ENCODE data around the gene CDH8.

The CDH8 gene

DNA sequence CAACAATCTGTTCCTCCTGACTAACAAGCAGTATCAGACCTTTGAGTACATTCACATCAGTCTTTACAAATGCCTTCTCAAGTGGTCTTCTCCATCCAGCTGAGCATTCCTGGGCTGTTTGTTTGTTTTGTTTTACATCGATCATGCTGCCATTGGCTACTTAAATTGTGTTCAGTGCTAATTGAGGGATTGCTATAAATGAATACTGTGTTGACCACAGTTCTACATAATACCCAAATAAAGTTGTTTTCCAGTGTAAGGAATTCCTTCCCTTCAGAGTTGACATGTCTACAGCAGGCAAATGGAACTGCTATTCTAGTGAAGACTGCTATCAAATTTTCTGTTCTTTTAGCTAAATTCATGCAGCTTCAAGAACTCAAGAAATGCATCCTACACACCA is 3.2 kb downstream of the CDH8 start:
- peaks cover 21 to 26% of the 10 kb centered on the region in 2 donors for H3K27me3 ChIP-seq (ENCODE audit: control insufficient read depth in 1 of 2, insufficient read depth in 2 of 2, low read length in 2 of 2)
- no peaks in the 10 kb centered on the region for H3K9me3 ChIP-seq (ENCODE audit: control insufficient read depth in 2 of 2, low read length in 2 of 2)
- peaks cover 24% of the 10 kb centered on the region for H3K4me1 ChIP-seq (ENCODE audit: control insufficient read depth, insufficient read depth, low read length)
- H3K4me3 ChIP-seq (ENCODE audit: low read length in 2 of 2) = no peak overlapping the region
- H3K9ac ChIP-seq (ENCODE audit: low read length in 2 of 2) = no peak overlapping the region
- H3K27ac ChIP-seq (ENCODE audit: low read length) = no peak overlapping the region
- H3K36me3 ChIP-seq (ENCODE audit: control insufficient read depth in 2 of 2, insufficient read depth in 2 of 2, low read length in 2 of 2) = no peaks in the 10 kb centered on the region

DNA sequence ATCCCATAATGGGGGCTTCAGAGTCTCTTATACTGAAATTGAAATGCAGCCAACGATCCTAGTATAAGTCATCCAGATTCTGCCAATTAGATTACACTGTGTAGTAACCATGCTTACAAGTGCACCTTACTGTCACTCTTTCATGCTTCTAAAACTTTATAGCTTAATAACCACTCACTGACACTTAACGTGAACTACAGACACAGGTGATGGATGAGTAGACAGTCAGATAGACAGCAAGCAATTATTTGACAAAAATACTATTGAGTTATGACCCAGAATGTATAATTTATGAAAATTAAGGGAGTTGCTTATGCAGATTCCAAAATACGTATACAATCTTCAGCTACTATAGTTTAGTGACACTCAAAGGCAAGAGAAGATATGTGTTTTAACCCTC is 6.3 kb downstream of the CDH8 start:
- Histone ChIP-seq H3K27me3 (ENCODE audit: control insufficient read depth in 1 of 2, insufficient read depth in 2 of 2, low read length in 2 of 2) (peaks cover 6 to 7% of the 10 kb centered on the region in 2 donors), H3K9ac (ENCODE audit: low read length in 2 of 2) (no peak overlapping the region), H3K36me3 (ENCODE audit: control insufficient read depth in 2 of 2, insufficient read depth in 2 of 2, low read length in 2 of 2) (no peaks in the 10 kb centered on the region), H3K4me3 (ENCODE audit: low read length in 2 of 2) (no peak overlapping the region), H3K27ac (ENCODE audit: low read length) (no peak overlapping the region), H3K9me3 (ENCODE audit: control insufficient read depth in 2 of 2, low read length in 2 of 2) (no peaks in the 10 kb centered on the region), H3K4me1 (ENCODE audit: control insufficient read depth, insufficient read depth, low read length) (peaks cover 6% of the 10 kb centered on the region)

DNA sequence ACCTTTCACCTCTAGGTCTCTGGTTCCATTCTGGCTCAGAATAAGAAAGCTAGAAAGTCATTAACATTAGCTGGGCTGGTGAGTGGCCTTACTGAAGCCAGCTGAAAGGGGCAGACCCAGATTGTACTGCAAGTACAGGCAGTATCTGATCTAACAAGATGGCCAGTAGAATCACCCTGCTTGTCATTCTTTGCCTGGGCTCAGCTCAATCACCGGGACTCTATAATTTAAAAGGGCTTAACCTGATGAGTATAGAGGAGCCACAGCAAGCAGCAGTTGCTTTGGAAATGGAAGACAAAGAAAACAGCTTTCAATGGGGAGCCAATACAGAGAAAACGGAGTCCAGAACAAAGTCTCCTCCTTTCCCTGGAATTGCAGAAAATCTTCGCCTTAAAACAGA is 13.6 kb downstream of the CDH8 start:
- Histone ChIP-seq H3K27me3 (ENCODE audit: control insufficient read depth in 1 of 2, insufficient read depth in 2 of 2, low read length in 2 of 2) (peaks cover 2 to 4% of the 10 kb centered on the region in 2 donors), H3K9me3 (ENCODE audit: control insufficient read depth in 2 of 2, low read length in 2 of 2) (no peaks in the 10 kb centered on the region), H3K4me1 (ENCODE audit: control insufficient read depth, insufficient read depth, low read length) (no peaks in the 10 kb centered on the region), H3K4me3 (ENCODE audit: low read length in 2 of 2) (no peak overlapping the region), H3K36me3 (ENCODE audit: control insufficient read depth in 2 of 2, insufficient read depth in 2 of 2, low read length in 2 of 2) (no peaks in the 10 kb centered on the region), H3K9ac (ENCODE audit: low read length in 2 of 2) (no peak overlapping the region), H3K27ac (ENCODE audit: low read length) (no peak overlapping the region)

DNA sequence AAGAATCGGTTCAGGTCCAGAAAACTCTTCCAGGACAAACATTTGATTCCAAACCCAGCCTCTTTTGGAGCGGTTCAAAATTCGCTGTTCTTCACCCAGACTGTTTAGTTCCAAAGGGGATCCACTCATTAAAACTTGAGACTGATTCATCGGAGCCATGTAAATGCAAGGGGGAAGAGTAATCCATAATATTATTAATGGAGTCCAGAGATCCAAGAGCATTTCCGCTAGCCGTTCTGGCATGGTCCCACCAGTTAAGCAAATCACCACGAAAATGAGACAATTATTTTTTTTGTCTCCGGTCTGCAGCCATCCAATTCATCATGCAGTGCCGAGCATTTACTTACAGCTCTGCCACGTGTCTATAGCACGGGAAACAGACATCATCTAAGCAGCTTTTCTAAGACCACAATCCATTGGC is 15.1 kb downstream of the CDH8 start:
- Histone ChIP-seq H3K36me3 (ENCODE audit: control insufficient read depth in 2 of 2, insufficient read depth in 2 of 2, low read length in 2 of 2) (no peaks in the 10 kb centered on the region), H3K27ac (ENCODE audit: low read length) (no peak overlapping the region), H3K9ac (ENCODE audit: low read length in 2 of 2) (no peak overlapping the region), H3K4me3 (ENCODE audit: low read length in 2 of 2) (no peak overlapping the region), H3K27me3 (ENCODE audit: control insufficient read depth in 1 of 2, insufficient read depth in 2 of 2, low read length in 2 of 2) (peaks cover 2 to 4% of the 10 kb centered on the region in 2 donors), H3K4me1 (ENCODE audit: control insufficient read depth, insufficient read depth, low read length) (no peaks in the 10 kb centered on the region), H3K9me3 (ENCODE audit: control insufficient read depth in 2 of 2, low read length in 2 of 2) (no peaks in the 10 kb centered on the region)

DNA sequence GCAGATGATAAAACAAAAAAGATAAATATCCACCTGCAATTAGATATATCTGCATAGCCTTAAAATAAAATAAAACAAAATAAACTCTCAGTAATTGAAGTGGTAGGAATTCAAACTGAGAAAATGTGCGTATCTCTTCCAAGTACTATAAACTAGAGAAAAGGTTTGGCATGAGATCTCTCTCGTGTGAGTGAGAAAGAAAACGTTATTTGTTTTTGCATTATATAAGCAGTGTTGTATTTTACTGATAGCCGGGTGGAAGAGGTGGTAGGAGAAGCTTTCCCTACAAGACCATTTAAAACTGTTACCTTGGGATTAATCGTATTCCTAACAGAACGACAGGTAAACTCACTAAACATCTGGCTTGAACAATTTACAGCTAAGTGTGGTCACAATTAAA is 15.6 kb downstream of the CDH8 start:
- no peaks in the 10 kb centered on the region for H3K4me1 ChIP-seq (ENCODE audit: control insufficient read depth, insufficient read depth, low read length)
- no peak overlapping the region for H3K9ac ChIP-seq (ENCODE audit: low read length in 2 of 2)
- H3K4me3 ChIP-seq (ENCODE audit: low read length in 2 of 2) = no peak overlapping the region
- peaks cover 2 to 4% of the 10 kb centered on the region in 2 donors for H3K27me3 ChIP-seq (ENCODE audit: control insufficient read depth in 1 of 2, insufficient read depth in 2 of 2, low read length in 2 of 2)
- no peaks in the 10 kb centered on the region for H3K36me3 ChIP-seq (ENCODE audit: control insufficient read depth in 2 of 2, insufficient read depth in 2 of 2, low read length in 2 of 2)
- H3K27ac ChIP-seq (ENCODE audit: low read length) = no peak overlapping the region
- H3K9me3 ChIP-seq (ENCODE audit: control insufficient read depth in 2 of 2, low read length in 2 of 2) = no peaks in the 10 kb centered on the region

DNA sequence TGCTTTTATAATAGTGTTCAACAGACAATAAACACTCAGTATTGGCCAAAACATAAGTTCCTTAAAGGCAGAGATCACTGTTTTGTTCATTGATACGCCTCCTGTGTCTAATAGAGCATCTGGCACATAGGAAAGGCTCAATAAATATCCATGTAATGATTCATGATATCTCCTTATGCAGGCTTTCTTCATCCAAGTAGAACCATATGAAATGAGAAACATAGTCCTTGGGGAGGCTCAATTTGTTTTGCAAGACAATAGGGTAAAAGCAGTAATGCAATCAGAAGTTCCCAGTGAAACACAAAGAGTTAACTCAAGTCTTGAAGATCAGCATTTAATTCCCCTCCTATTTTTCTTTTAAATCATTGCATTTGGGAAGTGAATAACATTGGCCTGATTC is 16.4 kb downstream of the CDH8 start:
- Histone ChIP-seq H3K27ac (ENCODE audit: low read length) (no peak overlapping the region), H3K36me3 (ENCODE audit: control insufficient read depth in 2 of 2, insufficient read depth in 2 of 2, low read length in 2 of 2) (no peaks in the 10 kb centered on the region), H3K4me1 (ENCODE audit: control insufficient read depth, insufficient read depth, low read length) (no peaks in the 10 kb centered on the region), H3K9ac (ENCODE audit: low read length in 2 of 2) (no peak overlapping the region), H3K27me3 (ENCODE audit: control insufficient read depth in 1 of 2, insufficient read depth in 2 of 2, low read length in 2 of 2) (peaks cover 2 to 4% of the 10 kb centered on the region in 2 donors), H3K9me3 (ENCODE audit: control insufficient read depth in 2 of 2, low read length in 2 of 2) (no peaks in the 10 kb centered on the region), H3K4me3 (ENCODE audit: low read length in 2 of 2) (no peak overlapping the region)

DNA sequence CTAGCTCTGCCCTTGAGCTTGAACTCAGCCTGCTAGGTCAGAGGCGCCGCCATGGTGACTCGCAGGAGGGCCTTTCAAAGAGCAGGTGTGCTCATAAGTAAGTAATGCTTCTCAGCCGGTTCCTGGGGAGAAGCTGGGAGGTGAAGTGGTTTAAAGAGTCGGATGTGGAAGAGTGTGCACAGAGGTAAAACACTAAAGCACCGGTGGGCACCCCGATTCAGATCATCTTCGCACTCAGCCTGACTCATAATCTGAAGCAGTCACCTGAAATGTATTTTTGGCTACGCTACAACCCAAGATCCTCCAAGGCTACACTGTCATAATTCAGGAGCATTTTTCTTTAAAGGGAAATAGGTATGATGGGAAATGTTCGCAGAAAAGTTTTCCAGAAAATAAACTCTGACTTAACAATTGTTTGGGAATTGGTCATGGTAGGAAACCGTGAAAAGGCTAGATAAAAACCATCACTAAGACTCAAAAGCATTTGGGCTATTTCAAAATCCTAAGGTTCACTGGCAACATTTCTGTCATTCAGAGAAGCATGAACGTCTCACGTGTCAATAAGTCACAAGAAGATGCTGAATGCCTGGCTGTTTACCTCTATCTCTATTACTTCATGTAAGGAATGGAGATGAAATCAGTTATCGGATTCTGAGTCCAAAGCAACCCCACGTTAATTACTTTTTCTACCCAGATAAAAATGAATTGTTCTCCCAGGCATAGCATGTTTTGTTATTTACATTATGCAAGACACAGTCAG is 17.8 kb downstream of the CDH8 start:
- H3K27me3 ChIP-seq (ENCODE audit: control insufficient read depth in 1 of 2, insufficient read depth in 2 of 2, low read length in 2 of 2) = peaks cover 1 to 2% of the 10 kb centered on the region in 2 donors
- no peaks in the 10 kb centered on the region for H3K36me3 ChIP-seq (ENCODE audit: control insufficient read depth in 2 of 2, insufficient read depth in 2 of 2, low read length in 2 of 2)
- H3K4me3 ChIP-seq (ENCODE audit: low read length in 2 of 2) = no peak overlapping the region
- no peaks in the 10 kb centered on the region for H3K4me1 ChIP-seq (ENCODE audit: control insufficient read depth, insufficient read depth, low read length)
- no peaks in the 10 kb centered on the region for H3K9me3 ChIP-seq (ENCODE audit: control insufficient read depth in 2 of 2, low read length in 2 of 2)
- H3K9ac ChIP-seq (ENCODE audit: low read length in 2 of 2) = no peak overlapping the region
- H3K27ac ChIP-seq (ENCODE audit: low read length) = no peak overlapping the region

DNA sequence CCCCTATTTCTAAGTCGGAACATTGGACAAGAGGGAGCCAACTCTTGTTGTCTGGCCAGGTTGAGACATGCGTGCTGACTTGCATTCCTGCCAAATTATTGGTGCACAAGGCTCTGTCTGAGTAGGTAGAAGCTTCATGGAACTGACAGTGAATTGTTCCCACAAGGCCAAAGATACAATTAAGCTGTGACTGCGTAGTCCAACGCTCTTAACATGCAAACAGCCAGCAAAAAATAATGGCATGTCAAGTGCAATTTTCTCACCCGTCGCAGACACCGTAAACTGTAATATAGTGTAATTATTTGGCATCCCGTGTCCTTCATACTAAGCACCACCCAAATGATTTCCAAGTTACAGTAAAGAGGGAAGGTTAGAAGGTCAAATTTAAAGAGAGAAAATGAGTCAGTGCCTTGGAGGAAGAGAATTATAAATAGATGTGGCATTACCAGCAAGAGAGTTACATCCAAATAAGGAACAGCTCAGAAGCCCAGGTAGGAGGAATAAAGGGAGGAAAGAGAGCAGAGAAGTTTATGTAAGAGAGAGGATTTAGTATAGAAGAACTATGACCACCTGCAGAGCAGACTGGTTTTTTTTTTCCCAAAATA is 21.8 kb downstream of the CDH8 start:
- Histone ChIP-seq H3K27me3 (ENCODE audit: control insufficient read depth in 1 of 2, insufficient read depth in 2 of 2, low read length in 2 of 2) (no peaks in the 10 kb centered on the region), H3K4me1 (ENCODE audit: control insufficient read depth, insufficient read depth, low read length) (no peaks in the 10 kb centered on the region), H3K9ac (ENCODE audit: low read length in 2 of 2) (no peak overlapping the region), H3K9me3 (ENCODE audit: control insufficient read depth in 2 of 2, low read length in 2 of 2) (no peaks in the 10 kb centered on the region), H3K27ac (ENCODE audit: low read length) (no peak overlapping the region), H3K36me3 (ENCODE audit: control insufficient read depth in 2 of 2, insufficient read depth in 2 of 2, low read length in 2 of 2) (no peaks in the 10 kb centered on the region), H3K4me3 (ENCODE audit: low read length in 2 of 2) (no peak overlapping the region)

DNA sequence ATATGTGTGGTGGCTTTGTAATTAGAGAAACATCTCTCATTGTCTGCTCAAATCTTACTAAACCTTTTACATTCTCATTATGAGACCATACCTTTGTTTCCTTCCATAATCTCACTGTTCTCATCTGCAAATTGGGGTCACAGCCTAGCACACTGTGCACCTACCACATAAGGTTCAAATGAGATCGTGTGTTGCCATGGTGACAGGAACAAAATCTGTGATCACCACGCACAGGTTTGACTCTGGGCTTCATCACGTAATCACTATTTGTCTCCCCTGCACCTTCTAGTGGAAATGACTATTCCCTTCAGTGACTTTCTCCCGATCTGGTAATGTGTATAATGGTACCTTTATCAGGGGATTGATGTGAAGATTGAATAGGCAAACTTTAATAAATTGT is 26.1 kb downstream of the CDH8 start:
- H3K27ac ChIP-seq (ENCODE audit: low read length) = no peak overlapping the region
- no peaks in the 10 kb centered on the region for H3K27me3 ChIP-seq (ENCODE audit: control insufficient read depth in 1 of 2, insufficient read depth in 2 of 2, low read length in 2 of 2)
- no peaks in the 10 kb centered on the region for H3K4me1 ChIP-seq (ENCODE audit: control insufficient read depth, insufficient read depth, low read length)
- H3K9ac ChIP-seq (ENCODE audit: low read length in 2 of 2) = no peak overlapping the region
- no peak overlapping the region for H3K4me3 ChIP-seq (ENCODE audit: low read length in 2 of 2)
- H3K9me3 ChIP-seq (ENCODE audit: control insufficient read depth in 2 of 2, low read length in 2 of 2) = no peaks in the 10 kb centered on the region
- H3K36me3 ChIP-seq (ENCODE audit: control insufficient read depth in 2 of 2, insufficient read depth in 2 of 2, low read length in 2 of 2) = no peaks in the 10 kb centered on the region

DNA sequence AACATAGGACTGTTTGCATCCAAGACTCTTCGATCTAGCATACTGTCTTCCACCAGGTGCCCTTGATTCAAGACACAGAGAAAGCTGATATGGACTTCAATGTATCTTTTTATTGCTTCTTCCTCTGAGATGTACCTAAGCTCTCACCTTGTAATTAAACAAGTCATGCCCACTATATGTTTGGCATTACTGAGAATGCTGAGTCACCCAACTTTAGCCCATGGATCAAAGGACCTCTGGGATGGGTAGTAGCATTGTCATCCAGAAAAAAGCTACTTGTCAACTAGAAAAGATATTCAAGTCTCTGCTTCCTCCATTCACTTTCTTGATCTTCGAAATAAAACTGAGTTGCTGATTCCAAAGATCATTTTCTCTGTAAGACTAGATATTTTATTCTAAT is 37.8 kb downstream of the CDH8 start:
- Histone ChIP-seq H3K4me3 (ENCODE audit: low read length in 2 of 2) (no peak overlapping the region), H3K36me3 (ENCODE audit: control insufficient read depth in 2 of 2, insufficient read depth in 2 of 2, low read length in 2 of 2) (no peaks in the 10 kb centered on the region), H3K9ac (ENCODE audit: low read length in 2 of 2) (no peak overlapping the region), H3K27ac (ENCODE audit: low read length) (no peak overlapping the region), H3K4me1 (ENCODE audit: control insufficient read depth, insufficient read depth, low read length) (no peaks in the 10 kb centered on the region), H3K9me3 (ENCODE audit: control insufficient read depth in 2 of 2, low read length in 2 of 2) (no peaks in the 10 kb centered on the region), H3K27me3 (ENCODE audit: control insufficient read depth in 1 of 2, insufficient read depth in 2 of 2, low read length in 2 of 2) (no peaks in the 10 kb centered on the region)

DNA sequence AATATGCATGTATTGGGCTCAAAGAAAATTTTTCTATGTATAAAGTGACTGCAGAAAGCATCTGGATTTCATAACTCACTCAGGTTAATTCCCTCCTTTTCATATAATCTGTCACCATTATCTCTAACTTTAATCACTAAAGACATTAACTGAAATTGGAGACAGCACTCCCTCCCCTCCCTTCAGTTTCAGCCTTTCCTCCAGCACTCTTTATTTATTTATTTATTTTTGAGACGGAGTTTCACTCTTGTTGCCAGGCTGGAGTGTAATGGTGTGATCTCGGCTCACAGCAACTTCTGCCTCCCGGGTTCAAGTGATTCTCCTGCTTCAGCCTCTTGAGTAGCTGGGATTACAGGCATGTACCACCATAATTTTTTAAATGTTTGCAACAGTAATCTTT is 43.1 kb downstream of the CDH8 start:
- H3K4me3 ChIP-seq (ENCODE audit: low read length in 2 of 2) = no peak overlapping the region
- no peak overlapping the region for H3K27ac ChIP-seq (ENCODE audit: low read length)
- H3K27me3 ChIP-seq (ENCODE audit: control insufficient read depth in 1 of 2, insufficient read depth in 2 of 2, low read length in 2 of 2) = no peaks in the 10 kb centered on the region
- H3K9ac ChIP-seq (ENCODE audit: low read length in 2 of 2) = no peak overlapping the region
- no peaks in the 10 kb centered on the region for H3K36me3 ChIP-seq (ENCODE audit: control insufficient read depth in 2 of 2, insufficient read depth in 2 of 2, low read length in 2 of 2)
- H3K9me3 ChIP-seq (ENCODE audit: control insufficient read depth in 2 of 2, low read length in 2 of 2) = no peaks in the 10 kb centered on the region
- H3K4me1 ChIP-seq (ENCODE audit: control insufficient read depth, insufficient read depth, low read length) = no peaks in the 10 kb centered on the region
